AG04450 (cell line): ENCODE measurements around the gene SH3TC1. TPM values are rescaled to one million over a fixed set of nuclear protein-coding genes. Genes with fewer than 3 reads are reported as not detected.
A peak's percentile ranks its signal among the peaks of the same experiment; 100 is the strongest.

Experiments
- CTCF ChIA-PET: fragments of 300-600, 350-600 bp; formaldehyde crosslinking; extraction: SDS; loops from one replicate; lab custom pipeline; 2022; ENCODE audit warnings: antibody characterized with exemption, inconsistent platforms; lab: Charles Lee
- POLR2A ChIA-PET: fragments of 350-600 bp; formaldehyde crosslinking; extraction: SDS; loops from one replicate; lab custom pipeline; 2021; ENCODE audit warnings: antibody characterized with exemption, inconsistent platforms; lab: Yijun Ruan, JAX
- DNase-seq: peaks from one replicate; pipeline ENCODE4 v3.0.0-alpha.2; 2011; ENCODE audit warnings: low read depth, low spot score
- H3K27ac ChIP-seq: one replicate; pipeline ENCODE4 v1.5.1; 2012; ENCODE audit warnings: low read depth, low read length, control low read depth
- H3K27me3 ChIP-seq: one replicate; pipeline ENCODE4 v1.6.0; 2012; ENCODE audit warnings: low read length; ENCODE audit not compliant: control insufficient read depth, insufficient read depth
- H3K4me3 ChIP-seq: 2 replicates; pipeline ENCODE4 v1.5.1; 2011; ENCODE audit warnings: mild to moderate bottlenecking, low read depth, low read length, control low read depth
- H3K9me3 ChIP-seq: 2 replicates; pipeline ENCODE4 v1.5.1; 2012; ENCODE audit warnings: low read length; ENCODE audit not compliant: control insufficient read depth, insufficient read depth
- CTCF ChIP-seq: IDR thresholded peaks from 2 replicates; pipeline ENCODE4 v1.5.1; 2011; ENCODE audit warnings: low read depth, low read length, control low read depth, inconsistent platforms
- polyA plus RNA-seq: library from polyadenylated mRNA; depleted of rRNA; stranded (reverse); fragments of >200 nt; gene quantifications from 2 replicates; pipeline ENCODE4 v1.2.3, GENCODE V29; 2011

SH3TC1 gene
- polyA plus RNA-seq, 1 experiment: 0.98 TPM

GRCh38 chr4:8279321-8280157 is 80.4 kb downstream of the SH3TC1 start:
- Histone ChIP-seq H3K27me3 (no peaks in the 10 kb centered on the region), H3K4me3 (no peak overlapping the region), H3K9me3 (no peaks in the 10 kb centered on the region; the same call in 1 of the 2 replicates), H3K27ac (no peak overlapping the region)
- POLR2A ChIA-PET: interaction anchor here (1.2 kb wide), 1 partner anchor 10 kb away, joined by 3 read pairs; no protein-coding TSS in a partner anchor
- no peak for TF ChIP-seq CTCF
- no peak for DNase-seq
- CTCF ChIA-PET: no interaction called here

DNA sequence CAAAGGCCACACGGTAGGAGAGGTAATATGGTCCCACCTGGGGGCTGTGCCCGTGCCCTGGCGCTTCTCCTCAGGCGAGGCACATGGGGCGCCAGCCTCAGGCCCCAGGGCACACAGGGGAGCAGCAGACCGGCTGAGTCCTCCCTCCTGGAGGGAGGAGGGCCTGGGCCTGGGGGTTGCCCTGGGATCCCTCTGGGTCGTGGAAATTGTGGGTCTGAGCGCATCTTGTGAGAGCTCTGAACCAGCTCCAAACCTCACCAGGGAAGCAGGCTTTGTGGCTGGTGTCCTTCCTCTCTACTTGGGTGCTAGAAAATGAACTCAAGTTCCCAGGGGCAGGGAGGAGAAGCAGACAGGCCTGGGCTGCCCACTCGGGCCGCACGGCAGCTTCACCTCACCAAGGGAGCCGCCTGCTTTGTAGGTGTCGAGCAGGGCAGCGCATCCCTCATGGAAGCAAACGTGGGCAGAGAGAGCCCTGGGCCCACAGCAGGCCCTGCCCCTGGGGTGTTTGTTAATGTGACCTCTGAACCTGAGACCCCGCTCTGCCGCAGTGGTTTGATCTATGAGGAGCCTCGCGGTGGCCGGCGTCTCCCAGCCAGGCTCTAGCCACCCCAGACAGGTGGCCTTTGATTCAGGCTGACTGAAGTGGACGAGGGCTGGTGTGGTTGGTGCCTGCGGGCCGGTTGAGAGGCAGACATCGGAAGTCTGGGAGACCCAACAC is 81.2 kb downstream of the SH3TC1 start:
- POLR2A ChIA-PET: interaction anchor here (1.2 kb wide), 1 partner anchor 9 kb away, joined by 3 read pairs; no protein-coding TSS in a partner anchor
- Histone ChIP-seq H3K27me3 (no peaks in the 10 kb centered on the region), H3K27ac (peak overlapping the region; percentile 31), H3K4me3 (no peak overlapping the region), H3K9me3 (no peaks in the 10 kb centered on the region; the same call in 1 of the 2 replicates)
- DNase-seq: no peak
- CTCF ChIA-PET: no interaction called here
- TF ChIP-seq CTCF: no peak

GRCh38 chr4:8280876-8281440 is 81.9 kb downstream of the SH3TC1 start:
- DNase-seq: no peak
- TF ChIP-seq CTCF: no peak

DNA sequence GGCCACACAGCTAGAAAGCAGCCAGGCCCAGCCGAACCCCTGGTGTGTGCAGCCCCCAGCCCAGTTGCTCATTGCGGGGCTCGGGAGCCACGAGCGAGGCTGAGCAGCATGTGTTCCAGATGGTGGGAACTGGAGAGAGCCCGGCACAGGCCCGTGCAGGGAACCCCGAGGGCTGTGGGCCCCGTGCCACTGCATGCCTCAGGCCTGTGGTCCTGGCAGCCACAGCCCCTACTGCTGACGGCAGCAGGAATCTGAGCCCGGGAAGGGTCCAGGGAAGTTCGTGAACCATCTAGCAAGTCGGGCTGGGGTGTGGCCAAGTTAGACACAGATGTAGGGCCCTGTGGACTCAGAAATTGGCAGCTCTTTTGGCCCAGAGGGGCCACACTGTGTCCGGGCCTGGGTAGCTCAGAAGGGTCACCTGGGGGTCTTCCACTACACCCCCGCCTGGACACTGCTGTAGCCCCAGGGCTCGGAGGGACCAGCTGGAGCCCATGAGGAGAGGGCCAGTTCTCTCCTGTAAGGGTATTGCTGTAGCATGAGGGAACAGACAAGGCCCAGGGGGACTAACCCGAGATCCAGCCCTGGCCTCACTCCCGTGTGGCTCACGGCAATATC is 82.5 kb downstream of the SH3TC1 start:
- Histone ChIP-seq H3K27me3 (no peaks in the 10 kb centered on the region), H3K4me3 (no peak overlapping the region), H3K9me3 (no peaks in the 10 kb centered on the region; the same call in 1 of the 2 replicates), H3K27ac (no peak overlapping the region)
- peak; percentile 38 for DNase-seq
- no peak for TF ChIP-seq CTCF
- CTCF ChIA-PET: no interaction called here
- POLR2A ChIA-PET: no interaction called here

More at GRCh38 chr4:8280876-8281440, 81.9 kb downstream of the SH3TC1 start:
- H3K27ac ChIP-seq: no peak overlapping the region
- ChIA-PET CTCF (no interaction called here), POLR2A (no interaction called here)
- H3K27me3 ChIP-seq: no peaks in the 10 kb centered on the region
- H3K9me3 ChIP-seq: no peaks in the 10 kb centered on the region; the same call in 1 of the 2 replicates
- no peak overlapping the region for H3K4me3 ChIP-seq
